Endothelial cell of umbilical vein (primary cell): ENCODE data around the gene TMEM98.

ENCODE experiments used
- CTCF ChIP-seq, 2 donors: IDR thresholded peaks; 1 replicate in 1 of 2; 2 replicates in 1 of 2; pipeline ENCODE4 v1.5.1; 2011; ENCODE audit warnings: low read length in 2 of 2, mild to moderate bottlenecking in 2 of 2, moderate library complexity in 2 of 2, control low read depth in 1 of 2, inconsistent platforms in 1 of 2, low read depth in 1 of 2; ENCODE audit not compliant: insufficient read depth in 1 of 2; ENCODE audit errors: extremely low read depth in 1 of 2
- EZH2 ChIP-seq: IDR thresholded peaks from 2 replicates; pipeline ENCODE4 v1.6.1; 2012; ENCODE audit warnings: borderline replicate concordance, low read depth, mild to moderate bottlenecking, moderate library complexity, low read length, inconsistent platforms; ENCODE audit not compliant: severe bottlenecking
- GATA2 ChIP-seq: IDR thresholded peaks from 2 replicates; pipeline ENCODE4 v1.7.0; 2011; ENCODE audit warnings: low read depth, mild to moderate bottlenecking, moderate library complexity, mixed read lengths, low read length; ENCODE audit not compliant: insufficient read length, insufficient read depth
- MAX ChIP-seq: IDR thresholded peaks from 2 replicates; pipeline ENCODE4 v1.6.1; 2011; ENCODE audit not compliant: insufficient read depth, insufficient read length
- MYC ChIP-seq: IDR thresholded peaks from one replicate; pipeline ENCODE4 v1.6.1; 2011; ENCODE audit warnings: mild to moderate bottlenecking, low read depth, low read length
- POLR2A ChIP-seq: IDR thresholded peaks from 2 replicates; pipeline ENCODE4 v1.6.1; 2012; ENCODE audit warnings: low read depth, mild to moderate bottlenecking, control low read depth, low read length
- POLR2AphosphoS5 ChIP-seq: IDR thresholded peaks from 2 replicates; pipeline ENCODE4 v1.6.1; 2012; ENCODE audit warnings: low read depth, mild to moderate bottlenecking, control low read depth, low read length, moderate library complexity; ENCODE audit not compliant: insufficient read depth

- no peak for TF ChIP-seq EZH2
- peak; percentile 72 to 81 for TF ChIP-seq CTCF (IDR thresholded peaks at IDR 0.05; ENCODE audit: extremely low read depth in 1 of 2, insufficient read depth in 1 of 2, low read depth in 1 of 2, low read length in 2 of 2)
- no peak for TF ChIP-seq POLR2AphosphoS5
- TF ChIP-seq POLR2A = no peak
- TF ChIP-seq MYC = no peak
- TF ChIP-seq MAX = no peak
- no peak for TF ChIP-seq GATA2
Observed at GRCh38 chr17:32909787-32910369, 18.1 kb upstream of the TMEM98 start.
